Measurements from ENCODE around the gene SRSF7.
A peak's percentile ranks its signal among the peaks of the same experiment; 100 is the strongest.
"Not testable (repeated sequence)": the region's sequence is repeated elsewhere in the genome, so short reads cannot be mapped to it uniquely, and the experiment has no call there.

The SRSF7 gene

DNA sequence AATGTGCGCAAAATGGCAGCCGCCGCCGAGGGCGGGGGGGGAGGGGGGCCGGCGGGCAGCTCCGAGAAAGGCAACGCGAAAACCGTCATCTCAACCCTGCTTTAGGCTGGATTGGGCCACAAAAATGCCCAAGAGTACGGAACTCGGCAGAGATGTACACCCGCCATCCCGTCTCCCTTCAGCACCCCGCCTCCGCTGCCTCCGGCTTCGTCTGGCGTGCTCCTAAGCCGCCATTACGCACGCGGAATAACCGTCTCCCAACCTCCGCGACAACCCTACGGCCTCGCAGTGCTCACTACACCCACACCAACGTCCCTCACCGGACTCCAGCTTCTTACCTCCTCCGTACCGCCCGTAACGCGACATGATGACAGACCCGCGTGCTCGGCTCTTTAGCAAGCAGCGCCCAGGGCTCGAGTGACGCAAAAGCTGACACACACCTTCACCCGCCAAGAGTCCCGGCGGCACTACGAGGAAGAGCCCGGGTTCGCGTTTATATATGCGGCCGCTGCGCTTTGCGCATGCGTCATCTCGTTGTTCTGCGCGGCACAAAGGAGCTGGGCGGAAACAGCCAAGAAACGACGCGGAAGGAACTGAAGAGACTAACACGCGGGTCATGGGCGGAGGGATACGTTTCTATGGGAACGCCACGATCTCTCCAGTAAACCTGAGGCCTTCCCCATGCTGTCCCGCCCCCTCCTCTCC is at the start of gene SRSF7:
Gene SRSF7, minus strand, starts transcription at position 471 of the 705 bp plus-strand sequence. Its CDS starts 105 bp downstream, at position 366.
- DNase-seq, result peak; percentile 99

DNA sequence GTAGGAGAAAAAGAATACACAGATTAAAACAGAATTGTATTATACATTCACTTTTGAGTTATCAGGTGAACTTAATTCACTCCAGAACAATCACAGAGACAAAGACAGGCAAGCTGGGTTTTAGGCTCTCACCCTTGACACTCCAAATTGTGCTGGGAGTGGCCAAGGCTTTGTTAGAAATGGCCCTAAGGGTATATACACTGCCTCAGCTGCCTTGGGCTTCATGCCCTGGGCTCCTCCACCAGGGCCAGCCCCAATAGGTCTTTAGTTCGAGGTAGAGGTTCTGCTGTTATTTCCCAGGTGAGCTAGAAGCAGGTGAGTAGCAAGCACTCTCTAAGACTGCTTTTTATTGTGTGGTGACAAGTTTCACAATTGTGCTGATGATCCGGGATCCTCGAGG is 46.8 kb upstream of the SRSF7 start:
- no peak for DNase-seq

DNA sequence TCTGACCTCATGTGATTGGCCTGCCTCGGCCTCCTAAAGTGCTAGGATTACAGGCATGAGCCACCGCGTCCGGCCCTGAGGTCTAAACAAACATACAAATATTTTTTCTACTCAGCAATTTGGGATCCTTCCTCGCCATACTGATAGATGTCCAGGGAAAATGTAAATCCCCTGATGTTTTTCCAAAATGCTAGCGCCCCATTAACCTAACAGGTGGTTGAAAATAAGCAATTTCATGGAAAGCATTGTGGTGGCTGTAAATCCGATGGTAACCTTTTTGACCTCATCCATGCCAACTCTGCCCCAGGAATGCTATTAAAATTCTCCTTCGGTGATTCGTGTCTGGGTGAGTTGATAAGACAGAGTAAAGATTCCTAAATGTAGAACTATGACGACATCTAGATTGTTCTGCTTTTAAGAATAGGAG is 46.1 kb upstream of the SRSF7 start:
- no peak for DNase-seq

DNA sequence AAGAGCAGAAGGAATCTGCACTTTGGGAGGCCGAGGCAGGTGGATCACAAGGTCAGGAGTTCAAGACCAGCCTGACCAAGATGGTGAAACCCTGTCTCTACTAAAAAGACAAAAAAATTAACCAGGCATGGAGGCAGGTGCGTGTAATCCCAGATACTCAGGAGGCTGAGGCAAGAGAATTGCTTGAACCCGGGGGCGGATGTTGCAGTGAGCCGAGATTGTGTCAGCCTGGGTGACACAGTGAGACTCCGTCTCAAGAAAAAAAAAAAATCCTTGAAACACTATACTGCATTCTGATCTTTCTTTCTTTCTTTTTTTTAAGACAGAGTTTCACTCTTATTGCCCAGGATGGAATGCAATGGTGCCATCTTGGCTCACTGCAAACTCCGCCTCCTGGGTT is 43.9 kb upstream of the SRSF7 start:
- not testable (repeated sequence) for DNase-seq

DNA sequence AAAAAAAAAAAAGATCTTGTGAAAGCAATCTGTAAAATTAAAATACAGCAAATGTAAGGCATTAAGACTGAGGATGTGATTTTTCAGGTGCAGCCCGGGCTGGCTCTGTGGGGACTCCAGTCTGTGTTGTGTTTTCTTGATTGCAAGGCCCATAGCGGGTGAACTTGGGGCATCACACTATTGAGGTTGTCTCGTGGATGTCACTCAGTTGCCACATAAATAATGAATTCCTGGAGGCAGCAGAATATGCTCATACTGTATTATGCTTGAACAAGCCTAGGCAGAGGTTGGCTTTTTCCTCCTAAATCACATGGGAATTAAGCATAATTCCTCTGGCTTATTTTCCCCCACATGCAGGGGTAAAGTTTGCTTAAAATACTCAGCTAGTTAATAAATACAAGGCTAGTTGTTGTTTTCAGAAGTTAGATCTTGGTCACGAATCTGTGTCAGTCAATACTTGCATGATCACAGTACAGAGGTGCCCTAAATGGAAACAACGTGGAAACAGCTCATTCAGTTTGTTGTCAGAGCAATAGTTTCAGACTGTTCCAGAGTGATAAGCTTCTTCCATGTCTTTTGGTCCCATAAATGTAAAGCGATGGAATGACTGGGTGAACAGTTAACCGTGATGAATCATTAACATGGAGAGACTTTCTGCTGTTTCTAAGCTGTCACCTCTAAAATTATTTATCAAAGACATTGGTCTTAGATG is 43.2 kb upstream of the SRSF7 start:
- no peak for DNase-seq

DNA sequence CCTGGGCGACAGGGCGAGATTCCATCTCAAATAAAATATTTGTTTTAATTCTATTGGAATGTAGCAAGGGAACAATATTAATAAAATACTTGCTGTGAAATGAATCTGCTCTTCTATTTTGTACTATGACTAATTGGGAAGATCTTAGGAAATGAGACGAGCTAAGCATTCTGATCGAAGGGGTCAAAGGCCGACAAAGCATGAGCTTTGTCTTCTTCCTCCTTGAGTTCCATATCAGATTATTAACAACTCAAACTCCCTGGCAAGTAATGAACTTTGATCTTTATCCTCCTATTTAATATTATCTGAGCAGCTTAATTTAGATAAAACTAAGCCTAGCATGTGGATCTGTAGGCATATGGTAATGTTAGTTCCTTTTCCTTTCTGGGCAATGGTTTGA is 42.4 kb upstream of the SRSF7 start:
- peak; percentile 16 for DNase-seq

DNA sequence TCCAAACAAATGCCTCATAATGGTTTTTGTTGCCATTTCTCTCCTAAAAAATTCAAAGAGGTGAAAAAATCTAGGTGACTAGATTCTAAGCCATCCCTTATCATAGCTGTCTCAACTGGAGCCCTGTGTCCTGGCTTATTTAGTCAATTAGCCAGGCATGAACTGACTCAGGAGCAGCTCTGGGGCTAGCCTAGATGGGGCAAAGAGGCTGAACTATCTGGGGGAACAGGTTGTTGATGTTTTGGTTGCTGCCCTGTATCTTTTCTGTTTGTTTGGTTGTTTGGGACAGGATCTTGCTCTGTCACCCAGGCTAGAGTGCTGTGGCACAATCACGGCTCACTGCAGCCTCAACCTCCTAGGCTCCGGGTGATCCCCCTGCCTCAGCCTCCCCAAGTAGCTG is 41.6 kb upstream of the SRSF7 start:
- no peak for DNase-seq

DNA sequence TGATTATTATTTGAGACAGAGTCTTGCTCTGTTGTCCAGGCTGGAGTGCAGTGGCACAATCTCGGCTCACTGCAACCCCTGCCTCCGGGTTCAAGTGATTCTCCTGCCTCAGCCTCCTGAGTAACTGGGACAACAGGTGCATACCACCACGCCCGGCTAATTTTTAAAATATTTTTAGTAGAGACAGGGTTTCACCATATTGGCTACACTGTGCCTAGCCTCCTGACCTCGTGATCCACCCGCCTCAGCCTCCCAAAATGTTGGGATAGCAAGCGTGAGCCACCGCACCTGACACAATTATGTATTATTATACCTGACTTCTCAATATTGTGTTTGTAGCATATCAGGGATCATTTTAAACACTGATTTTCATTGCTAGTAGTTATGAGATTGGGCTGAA is 41.2 kb upstream of the SRSF7 start:
- DNase-seq, result not testable (repeated sequence)

DNA sequence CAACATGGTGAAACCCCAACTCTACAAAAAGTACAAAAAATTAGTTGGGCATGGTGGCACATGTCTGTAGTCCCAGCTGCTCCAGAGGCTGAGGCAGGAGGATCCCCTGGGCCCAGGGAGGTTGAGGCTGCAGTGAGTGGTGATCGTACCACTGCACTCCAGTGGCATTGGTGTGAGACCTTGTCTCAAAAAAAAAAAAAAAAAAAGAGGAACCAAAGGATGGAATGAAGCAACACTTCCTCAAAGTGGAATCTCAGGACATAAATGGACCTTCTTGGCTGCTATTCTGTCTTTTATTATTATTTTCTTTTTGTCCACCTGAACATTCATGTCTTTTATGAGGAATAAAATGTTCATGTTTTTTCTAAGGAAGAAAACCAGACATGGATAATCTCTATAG is 40.6 kb upstream of the SRSF7 start:
- DNase-seq, result peak; percentile 55

DNA sequence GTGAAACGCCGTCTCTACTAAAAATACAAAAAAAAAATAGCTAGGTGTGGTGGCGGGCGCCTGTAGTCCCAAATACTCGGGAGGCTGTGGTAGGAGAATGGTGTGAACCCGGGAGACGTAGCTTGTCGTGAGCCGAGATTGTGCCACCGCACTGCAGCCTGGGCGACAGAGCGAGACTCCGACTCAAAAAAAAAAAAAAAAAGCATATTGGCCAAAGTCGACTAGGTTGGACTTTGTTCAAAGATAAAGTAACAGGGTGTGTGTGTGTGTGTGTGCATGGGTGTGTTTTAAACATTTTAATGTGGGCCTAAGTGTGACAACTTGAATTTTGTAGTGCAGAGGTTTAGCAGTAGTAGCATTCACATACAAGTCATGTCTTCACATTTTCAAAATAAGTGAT is 38.5 kb upstream of the SRSF7 start:
- no peak for DNase-seq

DNA sequence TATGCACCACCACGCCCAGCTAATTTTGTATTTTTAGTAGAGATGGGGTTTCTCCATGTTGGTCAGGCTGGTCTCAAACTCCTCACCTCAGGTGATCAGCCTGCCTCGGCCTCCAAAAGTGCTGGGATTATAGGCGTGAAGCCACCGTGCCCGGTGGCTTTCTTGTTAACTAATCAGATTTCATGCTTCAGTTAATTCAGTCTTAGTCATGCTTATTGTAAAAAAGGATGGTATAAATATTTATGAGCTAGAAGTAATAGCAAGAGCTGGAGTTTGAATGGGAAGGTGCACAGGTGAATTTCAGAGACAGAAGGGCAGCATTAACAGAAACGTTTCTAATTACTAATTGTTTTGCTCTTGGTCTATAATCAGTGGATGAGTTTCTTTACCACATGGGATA is 37.1 kb upstream of the SRSF7 start:
- DNase-seq, result no peak

DNA sequence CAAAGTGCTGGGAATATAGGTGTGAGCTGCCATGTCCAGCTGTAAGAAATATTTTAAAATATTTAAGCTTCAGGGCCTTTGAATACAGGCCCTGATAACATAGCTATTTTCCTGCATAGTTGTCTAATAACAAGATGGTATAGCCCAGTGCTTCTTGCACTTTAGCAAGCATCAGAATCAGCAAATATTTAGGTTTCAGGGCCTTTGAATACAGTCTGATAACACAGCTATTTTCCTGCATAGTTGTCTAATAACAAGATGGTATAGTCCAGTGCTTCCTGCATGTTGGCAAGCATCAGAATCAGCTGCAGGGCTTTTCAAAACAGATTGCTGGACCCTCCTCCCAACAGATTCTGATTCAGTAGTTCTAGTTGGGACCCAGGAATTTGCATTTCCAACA is 32.4 kb upstream of the SRSF7 start:
- no peak for DNase-seq

DNA sequence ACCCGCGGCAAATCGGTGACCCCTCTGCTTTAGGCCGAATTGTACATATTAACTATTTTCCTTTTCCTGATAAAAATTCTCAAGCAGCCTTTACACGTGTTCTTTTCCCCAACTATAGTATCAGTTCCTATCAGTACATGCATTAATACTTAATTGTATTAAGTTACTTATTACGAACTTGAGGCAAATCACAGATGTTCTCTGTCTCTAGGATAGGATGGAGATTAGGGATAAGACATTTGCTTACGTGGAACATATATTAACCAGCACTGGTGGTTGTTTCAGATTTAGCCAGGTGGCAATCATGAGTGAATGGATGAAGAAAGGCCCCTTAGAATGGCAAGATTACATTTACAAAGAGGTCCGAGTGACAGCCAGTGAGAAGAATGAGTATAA is 27.5 kb upstream of the SRSF7 start:
- no peak for DNase-seq

DNA sequence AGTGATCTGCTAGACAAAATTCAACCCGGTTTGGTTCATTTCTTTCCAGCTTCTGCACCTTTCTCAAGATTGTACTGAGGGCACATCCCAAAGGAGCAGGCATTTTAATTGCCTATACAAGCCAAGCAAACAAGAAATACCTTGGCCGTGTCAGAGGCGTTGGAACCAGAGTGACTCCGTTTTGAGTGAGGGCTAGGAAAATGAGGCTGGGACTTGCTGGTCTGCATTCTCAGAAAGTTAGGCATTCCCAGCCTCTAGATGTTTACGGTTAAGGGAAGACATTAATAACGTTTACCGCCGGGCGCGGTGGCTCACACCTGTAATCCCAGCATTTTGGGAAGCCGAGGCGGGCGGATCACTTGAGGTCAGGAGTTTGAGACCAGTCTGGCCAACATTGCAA is 25.4 kb upstream of the SRSF7 start:
- no peak for DNase-seq

DNA sequence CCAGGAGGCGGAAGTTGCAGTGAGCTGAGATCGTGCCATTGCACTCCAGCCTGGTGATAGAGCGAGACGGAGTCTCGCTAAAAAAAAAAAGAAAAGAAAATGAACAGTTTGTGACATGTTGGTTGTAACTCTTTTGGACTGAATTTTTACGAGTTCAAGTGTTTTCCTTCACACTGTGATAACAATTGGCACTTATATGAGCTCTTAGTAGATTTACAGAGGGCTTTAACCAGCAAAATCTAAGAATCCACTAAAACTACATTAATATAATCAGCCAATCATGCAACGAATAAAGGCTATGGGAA is 24.7 kb upstream of the SRSF7 start:
- DNase-seq, result no peak

DNA sequence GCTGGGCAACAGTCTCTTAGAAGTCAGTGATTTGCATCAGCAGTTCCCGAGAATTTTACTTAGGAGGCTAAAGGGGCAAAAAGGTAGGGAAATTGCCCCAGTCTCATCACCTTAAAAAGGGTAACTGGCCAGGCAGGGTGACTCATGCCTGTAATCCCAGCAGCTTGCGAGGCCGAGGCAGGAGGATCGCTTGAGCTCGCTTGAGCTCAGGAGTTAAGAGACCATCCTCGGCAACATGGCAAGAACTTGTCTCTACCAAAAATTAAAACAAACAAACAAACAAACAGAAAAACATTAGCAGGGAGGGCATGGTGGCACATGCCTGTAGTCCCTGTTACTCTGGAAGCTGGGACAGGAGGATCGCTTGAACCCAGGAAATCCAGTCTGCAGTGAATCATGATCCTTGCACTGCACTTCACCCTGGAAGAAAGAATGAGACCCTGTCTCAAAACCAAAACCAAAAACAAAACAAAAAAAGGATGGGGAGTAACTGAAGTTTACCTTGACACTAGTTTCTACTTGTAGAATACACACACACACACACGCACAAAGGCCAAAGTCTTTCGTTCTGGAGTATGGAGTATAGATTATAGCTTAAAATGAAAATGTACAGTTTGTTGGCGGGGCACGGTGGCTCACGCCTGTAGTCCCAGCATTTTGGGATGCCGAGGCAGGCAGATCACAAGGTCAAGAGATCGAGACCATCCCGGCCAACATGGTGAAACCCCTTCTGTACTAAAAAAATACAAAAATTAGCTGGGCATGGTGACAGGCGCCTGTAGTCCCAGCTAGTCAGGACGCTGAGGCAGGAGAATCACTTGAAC is 24.1 kb upstream of the SRSF7 start:
- no peak for DNase-seq

DNA sequence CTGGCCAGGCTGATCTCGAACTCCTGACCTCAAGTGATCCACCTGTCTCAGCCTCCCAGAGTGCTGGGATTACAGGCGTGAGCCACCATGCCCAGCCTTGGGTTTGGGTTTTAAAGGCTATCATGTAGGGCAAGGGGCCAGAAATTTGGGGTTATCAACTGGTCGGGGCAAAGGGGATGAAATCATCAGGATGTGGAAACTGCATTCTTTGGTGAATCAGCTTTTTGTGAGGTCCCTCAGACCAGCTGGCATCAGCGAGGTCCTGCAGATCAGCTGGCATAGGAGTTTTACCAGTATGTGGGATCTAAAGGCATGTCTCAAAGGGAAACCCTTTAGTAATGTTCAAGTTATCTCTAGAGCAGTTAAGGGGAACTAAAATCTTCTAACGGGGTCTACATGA is 20.5 kb upstream of the SRSF7 start:
- peak; percentile 38 for DNase-seq

DNA sequence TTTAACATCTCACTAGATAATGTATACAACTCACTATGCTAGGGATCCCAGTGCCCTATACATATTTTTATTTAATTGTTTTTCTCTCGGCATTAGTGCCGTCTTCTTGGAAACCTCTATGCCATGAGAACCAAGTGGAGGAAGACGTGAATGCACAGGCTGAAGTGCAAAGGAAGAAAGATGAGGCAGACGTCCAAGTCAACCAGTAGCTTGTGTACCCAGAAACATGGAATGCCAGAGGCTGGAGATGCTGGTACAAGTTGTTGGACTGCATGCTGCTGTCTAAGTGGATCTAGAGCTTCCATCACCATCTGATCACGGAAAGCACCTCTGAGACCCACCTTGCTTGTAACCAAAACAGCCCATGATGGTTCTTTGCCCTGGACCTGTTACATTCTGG is 14.4 kb upstream of the SRSF7 start:
- DNase-seq, result no peak

DNA sequence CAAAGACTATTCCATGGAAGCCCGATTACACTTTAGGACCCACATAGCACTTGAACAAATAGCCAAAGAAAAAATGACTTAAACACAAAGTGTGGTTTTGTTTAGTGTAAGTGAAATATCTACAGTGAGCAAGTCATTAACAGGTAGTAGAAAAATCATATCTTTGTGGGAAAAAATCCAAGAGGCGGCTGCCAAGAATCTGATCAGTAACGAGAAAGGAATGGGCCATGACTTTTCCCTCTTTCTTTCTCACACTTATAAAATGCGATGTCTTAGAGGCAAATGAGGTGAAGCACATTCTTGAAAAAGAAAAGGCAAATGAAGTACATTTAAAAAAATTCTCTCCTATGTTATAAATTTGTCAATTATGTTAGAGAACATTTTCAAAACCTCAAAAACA is 14.0 kb upstream of the SRSF7 start:
- no peak for DNase-seq

DNA sequence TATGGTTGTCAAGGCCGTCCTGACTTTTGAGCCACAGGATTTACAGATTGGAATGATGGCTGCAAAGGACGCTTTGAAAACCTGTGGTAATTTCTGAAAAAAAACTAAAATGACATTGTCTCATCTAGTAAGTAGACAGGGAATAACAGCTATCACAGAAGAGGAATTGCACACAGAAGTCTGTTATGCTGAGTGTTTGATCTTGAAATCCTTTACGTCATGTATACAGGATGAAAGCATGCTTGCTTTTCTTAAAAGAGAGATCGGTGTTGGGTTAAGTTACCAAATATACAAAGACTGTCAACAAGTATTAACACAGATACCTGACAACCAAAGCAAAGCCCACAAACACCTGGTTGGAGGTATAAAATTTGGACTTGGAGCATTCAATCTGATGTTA is 12.6 kb upstream of the SRSF7 start:
- DNase-seq, result no peak

DNA sequence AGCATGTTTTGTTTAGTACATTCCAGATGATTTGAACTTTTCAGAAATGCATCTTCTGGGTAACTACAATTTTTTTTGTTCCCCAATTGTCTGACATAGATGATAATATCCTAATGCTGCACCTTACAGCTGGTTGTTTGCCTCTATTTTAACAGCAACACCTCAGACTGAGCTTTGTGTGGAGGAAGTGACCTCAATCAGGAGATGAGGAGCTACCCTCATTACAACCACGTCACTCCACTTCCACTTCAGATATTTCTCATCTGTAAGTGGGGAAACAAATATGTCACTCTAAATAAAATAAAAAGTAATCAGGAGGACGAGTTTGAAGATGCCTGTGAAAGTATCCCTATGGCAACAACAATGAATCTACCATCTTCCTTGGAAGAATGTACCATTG is 12.1 kb upstream of the SRSF7 start:
- DNase-seq, result peak; percentile 21

DNA sequence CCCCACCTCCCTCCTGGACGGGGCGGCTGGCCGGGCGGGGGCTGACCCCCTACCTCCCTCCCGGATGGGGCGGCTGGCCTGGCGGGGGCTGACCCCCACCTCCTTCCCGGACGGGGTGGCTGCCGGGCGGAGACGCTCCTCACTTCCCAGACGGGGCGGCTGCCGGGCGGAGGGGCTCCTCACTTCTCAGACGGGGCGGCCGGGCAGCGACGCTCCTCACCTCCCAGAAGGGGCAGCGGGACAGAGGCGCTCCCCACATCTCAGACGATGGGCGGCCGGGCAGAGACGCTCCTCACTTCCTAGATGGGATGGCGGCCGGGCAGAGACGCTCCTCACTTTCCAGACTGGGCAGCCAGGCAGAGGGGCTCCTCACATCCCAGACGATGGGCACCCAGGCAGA is 4.7 kb upstream of the SRSF7 start:
- DNase-seq, result not testable (repeated sequence)

DNA sequence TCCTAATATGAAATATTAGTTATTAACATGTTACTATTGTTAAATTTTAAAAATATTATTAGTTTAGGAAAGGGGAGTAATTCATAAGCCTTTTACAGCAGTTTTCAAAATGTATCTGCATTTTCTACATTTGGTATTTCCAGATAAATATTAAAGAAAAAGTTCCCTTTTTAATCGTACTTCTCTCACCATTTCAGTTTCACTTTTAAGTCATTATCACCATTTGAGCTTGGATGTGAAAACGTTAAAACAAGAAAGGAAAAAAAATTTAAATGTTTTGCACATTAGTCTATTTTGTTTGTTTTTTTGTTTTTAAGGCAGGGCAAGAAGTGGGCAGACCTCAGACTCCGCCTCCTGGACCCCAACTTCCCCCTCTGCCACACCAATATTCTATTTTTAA is 3.3 kb upstream of the SRSF7 start:
- peak; percentile 38 for DNase-seq

DNA sequence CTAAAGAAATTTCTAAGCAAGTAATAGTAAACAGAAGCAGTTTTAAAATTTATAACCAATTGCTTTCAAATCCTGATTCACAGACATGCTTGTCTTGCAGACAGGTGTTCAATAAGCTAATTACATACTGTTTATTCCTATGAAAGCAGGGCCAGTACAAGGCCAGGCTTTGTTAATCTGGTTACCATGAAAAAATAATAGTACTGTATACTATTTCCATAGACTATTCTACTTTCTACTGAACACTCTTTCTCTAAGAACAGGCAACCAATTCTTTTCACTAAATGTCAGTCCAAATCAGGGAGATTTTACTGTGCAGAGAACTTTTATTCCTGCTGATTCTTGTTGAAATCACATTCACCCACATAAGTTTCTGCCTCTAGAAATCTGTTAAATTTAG is 2.9 kb upstream of the SRSF7 start:
- DNase-seq, result no peak
